HFFc6 (cell line): ENCODE results near the gene CFAP97D1. TPM values are rescaled to one million over a fixed set of nuclear protein-coding genes. Genes with fewer than 3 reads are reported as not detected.
"Not testable (repeated sequence)": the region's sequence is repeated elsewhere in the genome, so short reads cannot be mapped to it uniquely, and the experiment has no call there.

Source experiments
- DNase-seq: peaks from one replicate; pipeline ENCODE4 v3.0.0-alpha.2; 2018
- H3K27ac Mint-ChIP-seq: 2 replicates; pipeline ENCODE4 v1.8.0; 2020; ENCODE audit warnings: mild to moderate bottlenecking, mixed read lengths
- H3K27me3 Mint-ChIP-seq: 2 replicates; pipeline ENCODE4 v1.8.0; 2021; ENCODE audit warnings: mild to moderate bottlenecking, moderate library complexity, mixed read lengths; ENCODE audit not compliant: insufficient read depth
- H3K36me3 Mint-ChIP-seq: 2 replicates; pipeline ENCODE4 v1.8.0; 2021; ENCODE audit warnings: low read depth, mixed read lengths
- H3K4me1 Mint-ChIP-seq: 2 replicates; pipeline ENCODE4 v1.8.0; 2020; ENCODE audit warnings: low read depth, mixed read lengths
- H3K4me3 Mint-ChIP-seq: 2 replicates; pipeline ENCODE4 v1.8.0; 2020; ENCODE audit warnings: mild to moderate bottlenecking, moderate library complexity, mixed read lengths
- H3K9me3 Mint-ChIP-seq: 2 replicates; pipeline ENCODE4 v1.8.0; 2020; ENCODE audit warnings: mild to moderate bottlenecking, mixed read lengths
- CTCF ChIP-seq: fragments of 200-600 bp; sonication (generic); IDR thresholded peaks from 2 replicates; pipeline ENCODE4 v1.5.0; 2021; ENCODE audit warnings: antibody characterized with exemption, mild to moderate bottlenecking
- total RNA-seq, 6 experiments: library from RNA; stranded (reverse); fragmentation: NEBNext Ultra II Directional; extraction: Animal tissue kit (Norgen Biotek cat#: 25700); gene quantifications; 2 replicates in 1 of 6; 3 replicates in 5 of 6; pipeline ENCODE4 v1.2.3, GENCODE V29; 2021

The CFAP97D1 gene
- total RNA-seq, 6 experiments from 2014 or later, result not detected

DNA sequence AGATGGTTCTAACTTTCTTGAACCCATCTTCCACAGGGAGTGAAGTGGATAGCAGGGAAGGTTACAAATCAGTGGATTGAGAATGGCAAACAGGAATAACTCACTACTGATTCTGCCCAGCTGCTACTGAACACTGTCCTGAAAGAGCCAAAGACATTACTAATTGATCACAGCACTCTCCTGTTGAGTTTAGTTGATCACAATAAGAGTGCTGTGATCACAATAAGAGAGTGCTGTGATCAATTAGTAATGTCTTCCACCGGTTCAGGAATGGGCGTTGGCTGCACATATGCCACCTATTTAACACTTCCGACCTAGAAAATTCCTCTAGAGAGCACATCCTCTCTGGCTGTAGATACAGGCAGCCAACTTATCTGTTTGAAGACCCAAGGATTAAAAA, 11.4 kb downstream of the CFAP97D1 start:
- Mint-ChIP-seq H3K27ac (no peak overlapping the region), H3K4me1 (peaks cover 9% of the 10 kb centered on the region), H3K27me3 (peaks cover 18% of the 10 kb centered on the region), H3K36me3 (0 out of 2 replicates have a peak, but pooled peaks cover 6% of the 10 kb centered on the region), H3K9me3 (peaks cover 22% of the 10 kb centered on the region), H3K4me3 (no peak overlapping the region)
- DNase-seq, result peak; percentile 45
- no peak for TF ChIP-seq CTCF

GRCh38 chr17:43792668-43793067, 12.4 kb downstream of the CFAP97D1 start:
- not testable (repeated sequence) for H3K4me3 Mint-ChIP-seq, DNase-seq, H3K4me1 Mint-ChIP-seq, H3K27ac Mint-ChIP-seq
- Mint-ChIP-seq H3K9me3 (peaks cover 29% of the 10 kb centered on the region), H3K27me3 (peaks cover 22% of the 10 kb centered on the region), H3K36me3 (peaks cover 14% of the 10 kb centered on the region; the same call in 1 of the 2 replicates)

DNA sequence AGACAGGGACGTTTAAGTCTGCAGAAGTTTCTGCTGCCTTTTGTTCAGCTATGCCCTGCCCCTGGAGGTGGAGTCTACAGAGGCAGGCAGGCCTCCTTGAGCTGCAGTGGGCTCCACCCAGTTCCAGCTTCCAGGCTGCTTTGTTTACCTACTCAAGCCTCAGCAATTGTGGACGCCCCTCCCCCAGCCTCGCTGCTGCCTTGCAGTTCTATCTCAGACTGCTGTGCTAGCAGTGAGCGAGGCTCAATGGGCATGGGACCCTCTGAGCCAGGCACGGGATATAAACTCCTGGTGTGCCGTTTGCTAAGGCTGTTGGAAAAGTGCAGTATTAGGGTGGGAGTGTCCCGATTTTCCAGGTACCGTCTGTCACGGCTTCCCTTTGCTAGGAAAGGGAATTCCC, 17.8 kb downstream of the CFAP97D1 start:
- DNase-seq, H3K4me3 Mint-ChIP-seq, H3K4me1 Mint-ChIP-seq, H3K27ac Mint-ChIP-seq: not testable (repeated sequence)
- H3K36me3 Mint-ChIP-seq, result peaks cover 24% of the 10 kb centered on the region
- peaks cover 29% of the 10 kb centered on the region for H3K9me3 Mint-ChIP-seq
- H3K27me3 Mint-ChIP-seq, result peaks cover 16% of the 10 kb centered on the region

DNA sequence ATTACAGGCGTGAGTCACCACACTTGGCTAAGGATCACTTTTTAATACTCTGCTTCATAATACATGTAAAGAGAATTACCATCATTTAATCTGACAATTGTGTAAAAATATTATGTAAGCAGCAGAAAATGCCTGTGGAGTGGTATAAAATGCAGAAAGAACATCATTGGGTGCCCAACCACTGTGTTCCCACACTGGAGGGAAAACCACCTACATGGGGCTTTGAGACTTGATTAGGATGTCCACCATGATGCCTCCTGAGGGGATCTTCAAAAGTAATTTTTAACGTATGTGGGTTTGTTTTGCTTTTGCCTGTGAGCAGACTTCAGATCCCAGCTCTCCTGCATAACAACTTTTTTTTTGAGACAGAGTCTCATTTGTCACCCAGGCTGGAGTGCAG, 18.8 kb downstream of the CFAP97D1 start:
- Mint-ChIP-seq H3K36me3 (peaks cover 24% of the 10 kb centered on the region), H3K9me3 (peaks cover 29% of the 10 kb centered on the region), H3K4me1 (peaks cover 14% of the 10 kb centered on the region), H3K4me3 (no peak overlapping the region), H3K27ac (no peak overlapping the region), H3K27me3 (peaks cover 13% of the 10 kb centered on the region)
- DNase-seq, result no peak
- no peak for TF ChIP-seq CTCF

- Mint-ChIP-seq H3K4me1 (peaks cover 20% of the 10 kb centered on the region), H3K27ac (no peak overlapping the region), H3K9me3 (peaks cover 15% of the 10 kb centered on the region), H3K36me3 (peaks cover 31% of the 10 kb centered on the region), H3K27me3 (peaks cover 5% of the 10 kb centered on the region; the same call in 1 of the 2 replicates), H3K4me3 (no peak overlapping the region)
- TF ChIP-seq CTCF, result no peak
- DNase-seq, result no peak
Observed at GRCh38 chr17:43800736-43801135, 20.5 kb downstream of the CFAP97D1 start.

- Mint-ChIP-seq H3K4me3 (no peak overlapping the region), H3K27ac (no peak overlapping the region), H3K36me3 (peaks cover 31% of the 10 kb centered on the region), H3K4me1 (peaks cover 20% of the 10 kb centered on the region), H3K27me3 (peaks cover 5% of the 10 kb centered on the region; the same call in 1 of the 2 replicates), H3K9me3 (peaks cover 5% of the 10 kb centered on the region)
- TF ChIP-seq CTCF, result no peak
- no peak for DNase-seq
Observed at GRCh38 chr17:43801844-43802243, 21.6 kb downstream of the CFAP97D1 start.

- Mint-ChIP-seq H3K36me3 (peaks cover 25% of the 10 kb centered on the region), H3K27me3 (no peaks in the 10 kb centered on the region; the same call in 1 of the 2 replicates), H3K4me1 (peaks cover 20% of the 10 kb centered on the region), H3K4me3 (no peak overlapping the region), H3K27ac (no peak overlapping the region), H3K9me3 (no peaks in the 10 kb centered on the region)
- DNase-seq, result no peak
- no peak for TF ChIP-seq CTCF
Observed at GRCh38 chr17:43803758-43804157, 23.5 kb downstream of the CFAP97D1 start.
